NCI-H526 treated with DMSO at 0.1 percent for 48 hours (cell line): Measurements from ENCODE around the gene CPOX.
"Not testable (repeated sequence)": the region's sequence is repeated elsewhere in the genome, so short reads cannot be mapped to it uniquely, and the experiment has no call there.

Experiments
- DNase-seq: peaks from one replicate; lab custom pipeline; 2025; lab: John Stamatoyannopoulos, UW

The CPOX gene

GRCh38 chr3:98561727-98562521, 31.5 kb downstream of the CPOX start:
- DNase-seq: no peak

- no peak for DNase-seq
These were observed 32.5 kb downstream of the CPOX start for GRCh38 chr3:98560911-98561310.

- not testable (repeated sequence) for DNase-seq
These were observed 33.6 kb downstream of the CPOX start for GRCh38 chr3:98559769-98560168.

GRCh38 chr3:98558100-98558827, 35.1 kb downstream of the CPOX start:
- DNase-seq: no peak

GRCh38 chr3:98557324-98558010, 35.9 kb downstream of the CPOX start:
- no peak for DNase-seq

GRCh38 chr3:98556164-98557130, 37.0 kb downstream of the CPOX start:
- DNase-seq: no peak

- DNase-seq: no peak
These were observed 38.4 kb downstream of the CPOX start for GRCh38 chr3:98555025-98555379.

GRCh38 chr3:98554580-98554979, 38.8 kb downstream of the CPOX start:
- DNase-seq: no peak

GRCh38 chr3:98553753-98554152, 39.7 kb downstream of the CPOX start:
- no peak for DNase-seq

GRCh38 chr3:98553021-98553563, 40.3 kb downstream of the CPOX start:
- DNase-seq: no peak

GRCh38 chr3:98552232-98553020, 41.0 kb downstream of the CPOX start:
- no peak for DNase-seq

- DNase-seq: no peak
These were observed 41.7 kb downstream of the CPOX start for GRCh38 chr3:98551754-98552153.

GRCh38 chr3:98551236-98551635, 42.2 kb downstream of the CPOX start:
- no peak for DNase-seq

- DNase-seq: no peak
These were observed 42.6 kb downstream of the CPOX start for GRCh38 chr3:98550833-98551232.

- DNase-seq: no peak
These were observed 44.9 kb downstream of the CPOX start for GRCh38 chr3:98548544-98548943.

- DNase-seq: no peak
These were observed 47.5 kb downstream of the CPOX start for GRCh38 chr3:98545940-98546339.

GRCh38 chr3:98542623-98543022, 50.8 kb downstream of the CPOX start:
- DNase-seq: no peak

- DNase-seq: no peak
These were observed 51.7 kb downstream of the CPOX start for GRCh38 chr3:98541695-98542094.

GRCh38 chr3:98540346-98540745, 53.1 kb downstream of the CPOX start:
- no peak for DNase-seq

- DNase-seq: no peak
These were observed 56.9 kb downstream of the CPOX start for GRCh38 chr3:98536456-98537017.
